Heart left ventricle (tissue), 16 donors: ENCODE measurements around the gene CANT1. TPM values are rescaled to one million over a fixed set of nuclear protein-coding genes. Genes with fewer than 3 reads are reported as not detected.

Experiments used
- ATAC-seq, 4 donors: fragments of 200-7000 bp; cut with Tn5 transposase; one replicate each; pipeline ENCODE4 v1.9.1; 2020 to 2022; ENCODE audit warnings: moderate library complexity in 4 of 4, mild to moderate bottlenecking in 3 of 4, moderate number of reproducible peaks in 1 of 4
- DNase-seq, 5 donors: peaks; one replicate each; pipeline ENCODE4 v3.0.0-alpha.2; 2020
- H3K27ac ChIP-seq, 12 donors: fragments of 200-600 bp; sonication (generic) in 4 of 12; one replicate each; pipeline versions ENCODE4 v1.5.0 to v1.8.0; 2016 to 2022; ENCODE audit warnings: mild to moderate bottlenecking in 2 of 12
- H3K27me3 ChIP-seq, 9 donors: fragments of 200-600 bp; sonication (generic) in 2 of 9; one replicate each; pipeline versions ENCODE4 v1.5.1 to v1.8.0; 2016 to 2022; ENCODE audit warnings: mild to moderate bottlenecking in 3 of 9
- H3K36me3 ChIP-seq, 9 donors: fragments of 200-600 bp; sonication (generic) in 2 of 9; one replicate each; pipeline versions ENCODE4 v1.5.0 to v1.8.0; 2018 to 2022; ENCODE audit warnings: mild to moderate bottlenecking in 2 of 9
- H3K4me1 ChIP-seq, 12 donors: fragments of 200-600 bp; sonication (generic) in 4 of 12; one replicate each; pipeline versions ENCODE4 v1.5.0 to v1.8.0; 2016 to 2022; ENCODE audit warnings: mild to moderate bottlenecking in 3 of 12
- H3K4me3 ChIP-seq, 12 donors: fragments of 200-600 bp; sonication (generic) in 4 of 12; one replicate each; pipeline versions ENCODE4 v1.5.0 to v1.8.0; 2017 to 2022; ENCODE audit warnings: mild to moderate bottlenecking in 9 of 12, moderate library complexity in 4 of 12
- H3K9me3 ChIP-seq, 12 donors: fragments of 200-600 bp; sonication (generic) in 4 of 12; one replicate each; pipeline versions ENCODE4 v1.5.0 to v1.8.0; 2016 to 2022; ENCODE audit warnings: mild to moderate bottlenecking in 1 of 12
- CTCF ChIP-seq, 12 donors: fragments of 200-600 bp; sonication (generic) in 4 of 12; IDR thresholded peaks; one replicate each; pipeline versions ENCODE4 v1.5.0 to v1.8.0; 2018 to 2022; ENCODE audit warnings: antibody characterized with exemption in 12 of 12, mild to moderate bottlenecking in 5 of 12
- POLR2A ChIP-seq, 2 donors: fragments of 450-650 bp; IDR thresholded peaks; one replicate each; pipeline ENCODE4 v1.6.1; 2017; ENCODE audit warnings: antibody characterized with exemption in 2 of 2, mild to moderate bottlenecking in 2 of 2, moderate library complexity in 2 of 2
- WGBS, 4 donors: extraction: QIAGEN DNeasy Blood & Tissue Kit in 2 of 4; methylation state at CpG; one replicate each; pipeline versions ENCODE4 v1.1.5 to v1.1.7; 2013 to 2018; 5-methylcytosine and 5-hydroxymethylcytosine counted together
- intact Hi-C, 10 donors: fragments of 100-400 bp; cut with DNase I; formaldehyde crosslinking; loops; one replicate each; pipeline versions ENCODE4 v1.11.1 to v1.14.2; 2022
- polyA plus RNA-seq, 2 donors: library from polyadenylated mRNA; stranded (reverse); fragments of 200-250 nt; gene quantifications; one replicate each; pipeline ENCODE4 v1.2.3, GENCODE V29; 2013
- total RNA-seq, 9 donors: library from RNA; depleted of rRNA in 2 of 9; stranded (reverse); fragments of >200 nt in 2 of 9; fragmentation: NEBNext Ultra II Directional in 3 of 9; extraction: Animal tissue kit (Norgen Biotek cat#: 25700) in 3 of 9; gene quantifications; one replicate each; pipeline versions ENCODE4 v1.1.0 to v1.2.4, GENCODE V29; 2016 to 2023
- donor health status: ischemic (EF 13 %, LVEDD 7.1; RV severe dilation, severe dysfunction).
- donor health status: healthy with polysubstance abuse.
- donor health status: DM: no; HTN: yes; CAD: no.
- donor health status: DM: no; HTN: no; CAD: no.
- donor health status: ischemic (EF 25% LVEDD 6.9; RV normal size, moderate dysfunction).
- donor health status: ischemic (EF 25% LVEDD 5.7; RV mildly dilated, moderate dysfunction).
- donor health status: healthy.
- donor health status: DM: yes; HTN: yes; CAD: no.
- donor health status: ischemic (EF 35%, LVEDD 5.7; RV mildly dilated, moderate dysfunction).
- donor health status: nonischemic (EF 11% LVEDD 7.7; RV severe dilation, severe dysfunction).
- donor health status: DM: yes; HTN: yes; CAD: no.
- donor health status: PGD.
- donor health status: ischemic (EF 29% LVEDD 5.4; RV normal size, mild dysfunction).
- donor health status: nonischemic (EF 23%, LVEDD 6.1; RV moderate dilation, normal function).

The CANT1 gene
- total and polyA plus RNA-seq, 11 donors: 5.1 to 46.2 (median 24.1) TPM

DNA sequence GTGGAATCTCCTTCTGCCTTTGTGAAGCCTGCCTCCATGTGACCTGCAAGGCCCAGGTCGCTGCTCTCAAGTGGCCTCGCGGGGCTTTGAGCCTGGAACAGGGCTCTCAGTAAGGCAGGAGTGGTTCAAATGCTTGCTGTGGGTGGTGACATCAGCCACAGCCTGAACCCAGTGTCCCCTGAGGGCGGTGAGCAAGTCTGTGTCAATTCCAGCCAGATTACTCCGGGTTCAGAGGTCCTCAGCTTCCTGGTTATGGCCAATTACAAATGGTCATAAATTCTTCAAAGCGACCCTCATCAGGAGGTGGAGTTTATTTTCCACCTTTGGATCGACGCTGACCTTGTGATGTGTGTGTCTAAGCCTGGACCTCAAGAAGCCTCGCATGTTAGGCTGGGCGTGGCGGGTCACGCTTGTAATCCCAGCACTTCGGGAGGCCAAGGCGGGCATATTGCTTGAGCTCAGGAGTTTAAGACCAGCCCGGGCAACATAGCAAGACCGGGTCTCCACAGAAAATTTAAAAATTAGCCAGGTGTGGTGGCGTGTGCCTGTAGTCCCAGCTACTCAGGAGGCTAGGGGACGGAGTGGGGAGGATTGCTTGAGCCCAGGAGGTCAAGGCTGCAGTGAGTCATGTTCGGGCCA is 47.1 kb downstream of the CANT1 start:
- intact Hi-C loops: no loop called here
- Histone ChIP-seq H3K36me3 (peaks cover 0 to 9% (median 2%) of the 10 kb centered on the region in 9 donors), H3K27ac (no peak overlapping the region), H3K4me3 (no peak overlapping the region), H3K4me1 (peaks cover 0 to 9% (median 0%) of the 10 kb centered on the region in 12 donors), H3K9me3 (no peaks in the 10 kb centered on the region), H3K27me3 (no peaks in the 10 kb centered on the region)
- DNase-seq (peak in 1 of 5 donors; percentile 62), ATAC-seq (peak in 1 of 4 donors; percentile 44)
- TF ChIP-seq POLR2A (IDR thresholded peaks at IDR 0.05) (no peak), CTCF (IDR thresholded peaks at IDR 0.05) (no peak)
- WGBS, 4 donors: 81 to 85% (median 84%) methylated on average over 17 to 19 of the region's 19 CpGs

- Histone ChIP-seq H3K27me3 (no peaks in the 10 kb centered on the region), H3K4me3 (no peak overlapping the region), H3K27ac (no peak overlapping the region), H3K4me1 (peaks cover 0 to 9% (median 0%) of the 10 kb centered on the region in 12 donors), H3K36me3 (peaks cover 0 to 1% (median 0%) of the 10 kb centered on the region in 9 donors), H3K9me3 (no peaks in the 10 kb centered on the region)
- DNase-seq: no peak
- no peak for TF ChIP-seq CTCF (IDR thresholded peaks at IDR 0.05)
- no peak for TF ChIP-seq POLR2A (IDR thresholded peaks at IDR 0.05)
- WGBS, 4 donors: 94 to 97% (median 96%) methylated on average over 4 of the region's 4 CpGs
- intact Hi-C loops: no loop called here
- ATAC-seq: no peak
These were observed 48.0 kb downstream of the CANT1 start for GRCh38 chr17:78961571-78961970.

GRCh38 chr17:78960928-78961327 is 48.6 kb downstream of the CANT1 start:
- DNase-seq (peak in 2 of 5 donors; percentile 65 to 76), ATAC-seq (peak; percentile 69 to 89 (median 80))
- Histone ChIP-seq H3K36me3 (no peaks in the 10 kb centered on the region), H3K4me1 (peaks cover 0 to 9% (median 0%) of the 10 kb centered on the region in 12 donors), H3K4me3 (no peak overlapping the region), H3K27me3 (no peaks in the 10 kb centered on the region), H3K9me3 (no peaks in the 10 kb centered on the region), H3K27ac (peak overlapping the region in 3 of 12 donors; percentile 9 to 41 (median 18))
- intact Hi-C loops: no loop called here
- TF ChIP-seq POLR2A (IDR thresholded peaks at IDR 0.05) (no peak), CTCF (IDR thresholded peaks at IDR 0.05) (no peak)
- 45 to 56% (median 51%) methylated on average over 5 of the region's 5 CpGs for WGBS, 4 donors

- WGBS, 4 donors: 94 to 99% (median 96%) methylated on average over 12 of the region's 12 CpGs
- Histone ChIP-seq H3K36me3 (no peaks in the 10 kb centered on the region), H3K4me3 (no peak overlapping the region), H3K27me3 (no peaks in the 10 kb centered on the region), H3K4me1 (peaks cover 0 to 9% (median 0%) of the 10 kb centered on the region in 12 donors), H3K27ac (no peak overlapping the region), H3K9me3 (no peaks in the 10 kb centered on the region)
- intact Hi-C loops: no loop called here
- ATAC-seq (no peak), DNase-seq (no peak)
- TF ChIP-seq CTCF (IDR thresholded peaks at IDR 0.05) (no peak), POLR2A (IDR thresholded peaks at IDR 0.05) (no peak)
These were observed 49.8 kb downstream of the CANT1 start for GRCh38 chr17:78959803-78960202.
